Endothelial cell (in vitro differentiated cells): ENCODE results near the gene ABCB9. TPM values are rescaled to one million over a fixed set of nuclear protein-coding genes. Genes with fewer than 3 reads are reported as not detected.

ENCODE experiments used
- DNase-seq: peaks from one replicate; pipeline ENCODE4 v3.0.0; 2021; ENCODE audit warnings: low spot score
- H3K27ac Mint-ChIP-seq: one replicate; pipeline ENCODE4 v1.8.0; 2021; ENCODE audit warnings: mixed read lengths, inconsistent platforms; ENCODE audit not compliant: unreplicated experiment
- H3K27me3 Mint-ChIP-seq: one replicate; pipeline ENCODE4 v1.8.0; 2021; ENCODE audit warnings: mild to moderate bottlenecking, moderate library complexity, mixed read lengths, inconsistent platforms; ENCODE audit not compliant: unreplicated experiment
- H3K36me3 Mint-ChIP-seq: one replicate; pipeline ENCODE4 v1.8.0; 2021; ENCODE audit warnings: mild to moderate bottlenecking, low read depth, mixed read lengths, inconsistent platforms; ENCODE audit not compliant: unreplicated experiment
- H3K4me1 Mint-ChIP-seq: one replicate; pipeline ENCODE4 v1.8.0; 2021; ENCODE audit warnings: mild to moderate bottlenecking, mixed read lengths, inconsistent platforms; ENCODE audit not compliant: unreplicated experiment
- H3K4me3 Mint-ChIP-seq: one replicate; pipeline ENCODE4 v1.8.0; 2021; ENCODE audit warnings: mild to moderate bottlenecking, mixed read lengths, inconsistent platforms; ENCODE audit not compliant: unreplicated experiment
- H3K9me3 Mint-ChIP-seq: one replicate; pipeline ENCODE4 v1.8.0; 2021; ENCODE audit warnings: mixed read lengths, inconsistent platforms; ENCODE audit not compliant: unreplicated experiment
- total RNA-seq: library from RNA; stranded (reverse); fragmentation: NEBNext Ultra II Directional; extraction: Animal tissue kit (Norgen Biotek cat#: 25700); gene quantifications from one replicate; pipeline ENCODE4 v1.2.1, GENCODE V29; 2021; ENCODE audit not compliant: unreplicated experiment
- TF ChIP-seq, protein P1 (sequence below): fragments of 200-600 bp; sonication (generic); IDR thresholded peaks from one replicate; pipeline ENCODE4 v1.5.0; 2021; ENCODE audit warnings: antibody characterized with exemption; ENCODE audit not compliant: unreplicated experiment

ABCB9 gene
- total RNA-seq, 1 donor from 2014 or later = 10.9 TPM

GRCh38 chr12:122980183-122981035 lies 14.1 kb upstream of the ABCB9 start, which contains the start of gene ARL6IP4:
Gene ARL6IP4 (plus strand): TSS chr12:122980681. CDS start chr12:122981140, 459 bp downstream.
- Mint-ChIP-seq H3K27ac (peak within 1 kb of the TSS; percentile 75), H3K27me3 (peaks cover 8% of the 10 kb centered on the region), H3K4me3 (peak within 1 kb of the TSS; percentile 94), H3K36me3 (peaks cover 9% of the 10 kb centered on the region), H3K9me3 (no peaks in the 10 kb centered on the region), H3K4me1 (peaks cover 35% of the 10 kb centered on the region)
- TF ChIP-seq, protein P1, sequence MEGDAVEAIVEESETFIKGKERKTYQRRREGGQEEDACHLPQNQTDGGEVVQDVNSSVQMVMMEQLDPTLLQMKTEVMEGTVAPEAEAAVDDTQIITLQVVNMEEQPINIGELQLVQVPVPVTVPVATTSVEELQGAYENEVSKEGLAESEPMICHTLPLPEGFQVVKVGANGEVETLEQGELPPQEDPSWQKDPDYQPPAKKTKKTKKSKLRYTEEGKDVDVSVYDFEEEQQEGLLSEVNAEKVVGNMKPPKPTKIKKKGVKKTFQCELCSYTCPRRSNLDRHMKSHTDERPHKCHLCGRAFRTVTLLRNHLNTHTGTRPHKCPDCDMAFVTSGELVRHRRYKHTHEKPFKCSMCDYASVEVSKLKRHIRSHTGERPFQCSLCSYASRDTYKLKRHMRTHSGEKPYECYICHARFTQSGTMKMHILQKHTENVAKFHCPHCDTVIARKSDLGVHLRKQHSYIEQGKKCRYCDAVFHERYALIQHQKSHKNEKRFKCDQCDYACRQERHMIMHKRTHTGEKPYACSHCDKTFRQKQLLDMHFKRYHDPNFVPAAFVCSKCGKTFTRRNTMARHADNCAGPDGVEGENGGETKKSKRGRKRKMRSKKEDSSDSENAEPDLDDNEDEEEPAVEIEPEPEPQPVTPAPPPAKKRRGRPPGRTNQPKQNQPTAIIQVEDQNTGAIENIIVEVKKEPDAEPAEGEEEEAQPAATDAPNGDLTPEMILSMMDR = no peak
- peak; percentile 69 for DNase-seq

GRCh38 chr12:122979908-122980182 lies 13.6 kb upstream of the ABCB9 start:
- Mint-ChIP-seq H3K36me3 (peaks cover 5% of the 10 kb centered on the region), H3K4me1 (peaks cover 35% of the 10 kb centered on the region), H3K27ac (peak overlapping the region; percentile 75)

DNA sequence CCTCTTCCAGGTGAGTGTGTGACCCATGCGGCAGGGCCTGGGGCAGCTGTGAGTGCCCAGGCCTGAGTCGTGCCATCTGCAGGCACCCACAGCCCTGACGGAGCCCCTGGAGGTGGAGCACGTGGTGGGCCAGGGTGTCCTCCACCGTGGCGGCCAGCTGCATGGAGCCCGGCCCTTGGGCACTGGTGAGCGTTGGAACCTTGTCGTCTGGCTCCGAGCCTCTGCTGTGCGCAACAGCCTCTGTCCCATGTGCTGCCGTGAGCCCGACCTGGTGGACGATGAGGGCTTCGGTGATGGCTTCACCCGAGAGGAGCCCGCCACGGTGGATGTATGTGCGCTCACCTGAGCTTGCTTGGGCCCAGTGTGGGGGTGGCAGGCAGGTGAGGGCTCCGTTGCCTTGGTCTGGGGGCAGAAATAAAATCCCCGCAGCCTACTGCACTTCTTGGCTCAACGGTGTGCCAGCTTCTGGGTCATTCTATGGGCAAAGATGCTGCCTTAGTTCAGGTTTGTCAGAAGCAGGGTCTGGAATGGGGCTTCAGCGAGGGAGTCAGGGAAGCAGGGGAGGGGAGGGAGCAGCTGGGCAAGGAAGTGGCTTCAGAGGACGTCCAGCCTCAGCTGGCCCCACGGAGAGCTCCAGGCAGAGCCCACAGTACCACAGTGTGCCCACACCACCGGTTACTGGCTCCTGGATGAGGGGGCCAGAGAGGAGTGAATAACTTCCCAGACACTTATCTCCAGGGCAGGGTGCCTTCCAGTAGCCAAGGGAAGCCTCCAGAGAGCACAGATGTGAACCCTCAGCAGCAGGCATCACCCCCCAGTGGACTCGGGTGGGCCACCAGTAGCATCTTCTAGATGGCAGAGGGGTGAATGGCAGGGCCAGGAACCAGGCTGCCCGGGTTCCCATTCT lies 13.0 kb upstream of the ABCB9 start:
- Mint-ChIP-seq H3K4me3 (peak overlapping the region; percentile 74), H3K4me1 (peaks cover 34% of the 10 kb centered on the region), H3K36me3 (peaks cover 2% of the 10 kb centered on the region), H3K9me3 (no peaks in the 10 kb centered on the region), H3K27ac (peak overlapping the region; percentile 24), H3K27me3 (peaks cover 8% of the 10 kb centered on the region)
- TF ChIP-seq, protein P1 = no peak
- DNase-seq = no peak

More at GRCh38 chr12:122979908-122980182, 13.6 kb upstream of the ABCB9 start:
- Mint-ChIP-seq H3K27me3 (peaks cover 10% of the 10 kb centered on the region), H3K4me3 (peak overlapping the region; percentile 94), H3K9me3 (no peaks in the 10 kb centered on the region)
- DNase-seq = no peak
- TF ChIP-seq, protein P1 = no peak

- Mint-ChIP-seq H3K4me1 (peaks cover 32% of the 10 kb centered on the region), H3K27me3 (peaks cover 6% of the 10 kb centered on the region), H3K4me3 (no peak overlapping the region), H3K27ac (peak overlapping the region; percentile 36), H3K36me3 (no peaks in the 10 kb centered on the region), H3K9me3 (no peaks in the 10 kb centered on the region)
- TF ChIP-seq, protein P1 = no peak
- DNase-seq = no peak
Measured at GRCh38 chr12:122978507-122978955, 12.3 kb upstream of the ABCB9 start.
